GM21723 (cell line): ENCODE measurements around the gene KRTAP13-2.

Experiments used
- ATAC-seq: cut with Tn5 transposase; IDR thresholded peaks from one replicate; pipeline ENCODE4 v1.9.1; 2021; ENCODE audit warnings: mild to moderate bottlenecking, moderate library complexity; ENCODE audit not compliant: unreplicated experiment

The KRTAP13-2 gene

GRCh38 chr21:30372139-30372770 lies at the start of gene KRTAP13-2:
Gene KRTAP13-2, minus strand, starts transcription at chr21:30372271. Its CDS starts 58 bp downstream, at chr21:30372213.
- ATAC-seq: no peak

GRCh38 chr21:30415993-30416392 lies 43.9 kb upstream of the KRTAP13-2 start:
- no peak for ATAC-seq

- no peak for ATAC-seq
Measured at GRCh38 chr21:30408782-30409494, 36.9 kb upstream of the KRTAP13-2 start.

- ATAC-seq: no peak
Measured at GRCh38 chr21:30395731-30396130, 23.7 kb upstream of the KRTAP13-2 start, which contains the start of gene KRTAP13-1. Gene KRTAP13-1, plus strand, starts transcription at chr21:30396031. Its CDS starts 56 bp downstream, at chr21:30396087.

- no peak for ATAC-seq
Measured at GRCh38 chr21:30391492-30392025, 19.5 kb upstream of the KRTAP13-2 start.

- ATAC-seq: no peak
Measured at GRCh38 chr21:30382201-30382600, 10.1 kb upstream of the KRTAP13-2 start.

- no peak for ATAC-seq
Measured at GRCh38 chr21:30355906-30356305, 16.2 kb downstream of the KRTAP13-2 start.

GRCh38 chr21:30354308-30355005 lies 17.6 kb downstream of the KRTAP13-2 start:
- ATAC-seq: no peak

- ATAC-seq: no peak
Measured at GRCh38 chr21:30351534-30351933, 20.5 kb downstream of the KRTAP13-2 start.

- ATAC-seq: no peak
Measured at GRCh38 chr21:30349572-30349971, 22.5 kb downstream of the KRTAP13-2 start.

GRCh38 chr21:30348506-30348905 lies 23.6 kb downstream of the KRTAP13-2 start, which contains the start of gene KRTAP23-1:
Gene KRTAP23-1, minus strand, starts transcription at chr21:30348606. Its CDS starts 0 bp downstream, at chr21:30348606.
- ATAC-seq: no peak

GRCh38 chr21:30345014-30345413 lies 27.1 kb downstream of the KRTAP13-2 start:
- no peak for ATAC-seq

- ATAC-seq: no peak
Measured at GRCh38 chr21:30340714-30341573, 31.1 kb downstream of the KRTAP13-2 start.

GRCh38 chr21:30338717-30339116 lies 33.4 kb downstream of the KRTAP13-2 start:
- no peak for ATAC-seq

- ATAC-seq: no peak
Measured at GRCh38 chr21:30337772-30338171, 34.3 kb downstream of the KRTAP13-2 start.

GRCh38 chr21:30337276-30337744 lies 34.8 kb downstream of the KRTAP13-2 start, which contains the start of gene KRTAP27-1:
Gene KRTAP27-1, minus strand, starts transcription at chr21:30337694. Its CDS starts 26 bp downstream, at chr21:30337668.
- ATAC-seq: no peak

- ATAC-seq: no peak
Measured at GRCh38 chr21:30336596-30336995, 35.5 kb downstream of the KRTAP13-2 start.

GRCh38 chr21:30333736-30334135 lies 38.3 kb downstream of the KRTAP13-2 start:
- no peak for ATAC-seq

GRCh38 chr21:30332681-30333080 lies 39.4 kb downstream of the KRTAP13-2 start:
- ATAC-seq: no peak

GRCh38 chr21:30329203-30329875 lies 42.7 kb downstream of the KRTAP13-2 start:
- no peak for ATAC-seq
